GM19397 (cell line): ENCODE measurements around the gene SERPINB2.
"Not testable (repeated sequence)": the region's sequence is repeated elsewhere in the genome, so short reads cannot be mapped to it uniquely, and the experiment has no call there.

Experiments used
- ATAC-seq: cut with Tn5 transposase; IDR thresholded peaks from one replicate; pipeline ENCODE4 v1.9.1; 2021; ENCODE audit warnings: mild to moderate bottlenecking, moderate library complexity; ENCODE audit not compliant: unreplicated experiment

The SERPINB2 gene

DNA sequence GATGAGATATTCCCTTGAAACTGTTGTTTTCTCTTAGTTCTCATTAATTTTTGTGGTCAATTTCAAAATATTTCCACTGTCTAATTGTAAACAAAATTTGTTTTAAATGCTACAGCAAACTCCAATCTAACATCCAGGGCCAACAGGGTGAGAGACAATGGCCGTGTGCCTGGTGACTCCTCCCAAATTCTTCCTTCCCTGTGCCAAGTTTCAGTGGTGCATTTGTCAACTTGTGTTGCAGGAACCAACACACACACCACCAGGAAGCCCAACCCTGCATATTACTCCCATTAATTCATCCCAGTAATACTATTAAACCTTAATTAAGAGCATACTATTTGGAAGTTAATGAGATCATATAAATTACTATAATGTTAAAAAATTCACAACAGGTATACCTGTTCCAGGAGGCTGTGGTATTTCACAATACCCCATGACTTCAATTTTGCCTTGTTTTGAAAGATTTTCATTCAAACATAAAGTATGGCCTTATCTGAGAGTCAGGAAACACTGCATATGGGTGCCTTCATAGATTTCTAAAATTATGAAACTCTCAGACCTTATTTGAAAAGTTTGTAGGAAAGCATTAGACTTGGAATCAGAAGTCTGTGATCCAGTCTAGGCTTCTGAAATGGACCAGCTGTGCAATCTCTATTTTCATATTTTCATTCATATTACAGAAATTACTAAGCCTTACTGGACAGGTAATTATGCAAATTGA is 1.1 kb downstream of the SERPINB2 start:
- ATAC-seq = no peak

DNA sequence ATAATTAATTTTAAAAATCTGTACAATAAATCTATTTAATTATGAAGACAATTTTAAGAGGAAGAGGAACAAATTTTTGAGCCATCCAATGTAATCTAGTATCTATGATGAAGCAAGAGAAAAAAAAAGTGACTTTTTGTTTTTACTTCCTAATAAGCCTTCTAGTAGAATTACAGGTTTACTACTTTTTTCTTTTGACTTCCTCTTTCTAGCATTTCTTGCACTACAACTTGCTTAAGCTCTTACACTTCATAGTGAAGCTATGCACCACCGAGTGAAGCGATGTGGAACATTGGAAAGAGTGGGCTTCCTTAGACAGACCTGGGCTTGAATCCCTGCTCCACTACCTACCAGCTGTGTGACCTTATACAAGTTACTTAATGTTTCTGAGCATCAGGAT is 2.1 kb downstream of the SERPINB2 start:
- no peak for ATAC-seq

DNA sequence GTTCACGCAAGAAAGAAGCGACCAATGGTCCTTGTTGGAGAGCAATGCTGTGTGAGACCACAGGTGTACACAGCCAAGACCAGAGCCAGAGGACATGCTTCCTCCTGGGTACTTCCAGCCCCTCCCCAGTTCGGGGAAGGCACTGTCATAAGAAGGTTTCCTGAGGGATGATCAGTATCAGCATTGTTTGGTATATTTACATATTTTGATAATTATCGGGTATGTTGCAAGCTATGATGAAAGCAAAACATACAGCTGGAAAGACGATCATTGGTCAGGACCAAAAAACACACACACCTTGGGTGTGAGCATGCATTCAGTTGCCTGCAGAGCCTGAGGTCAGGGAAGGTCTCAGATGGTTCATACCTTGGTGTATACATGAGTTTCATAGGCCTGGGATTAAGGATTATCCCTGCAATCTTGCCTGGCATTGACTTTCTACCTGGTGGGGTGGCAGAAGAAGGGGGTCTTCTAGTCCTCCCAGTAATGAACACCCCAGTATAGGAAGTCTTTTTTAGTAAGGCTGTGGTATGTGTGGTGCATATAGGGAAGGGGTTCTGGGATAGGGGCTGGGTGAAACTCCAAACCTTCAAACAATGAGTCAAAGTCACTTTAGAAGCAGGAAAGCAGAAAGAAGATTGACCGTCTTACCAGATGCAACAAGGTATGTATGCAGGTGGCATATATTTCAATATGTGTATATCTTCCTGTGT is 2.9 kb downstream of the SERPINB2 start:
- no peak for ATAC-seq

DNA sequence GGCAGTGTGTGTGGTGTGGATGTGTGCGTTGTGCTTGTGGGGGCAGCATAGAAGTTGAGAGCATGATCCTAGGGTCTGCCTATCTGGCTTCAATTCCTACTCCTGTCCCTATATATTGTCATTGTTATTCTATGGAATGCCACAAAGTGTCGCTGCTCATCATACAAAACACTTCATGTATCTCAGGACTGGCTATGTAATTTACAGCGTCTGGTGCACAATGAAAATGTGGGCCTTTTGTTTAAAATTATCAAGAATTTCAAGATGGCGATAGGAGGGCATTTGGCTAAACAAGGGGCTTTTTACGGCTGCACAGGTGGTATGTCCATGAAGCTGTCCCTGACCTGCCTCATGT is 3.4 kb downstream of the SERPINB2 start:
- ATAC-seq = no peak

DNA sequence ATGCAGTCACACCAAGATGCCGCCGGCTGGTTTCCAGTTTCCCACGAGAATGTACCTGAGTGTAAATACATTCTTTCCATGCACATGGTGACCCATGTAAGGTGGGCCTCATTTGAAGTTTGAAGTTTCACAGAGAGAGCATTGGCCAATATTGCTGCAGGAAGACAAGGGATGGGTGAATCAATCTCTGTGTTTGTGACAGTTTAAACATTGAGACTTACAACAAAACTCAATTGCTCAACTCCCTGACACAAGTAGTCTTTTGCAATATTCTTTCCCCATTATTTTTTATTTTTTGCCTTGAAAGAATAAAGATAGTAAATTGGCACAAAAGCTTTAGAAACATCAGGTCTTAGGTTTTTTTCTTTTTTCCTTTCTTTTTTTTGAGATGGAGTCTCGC is 5.1 kb downstream of the SERPINB2 start:
- no peak for ATAC-seq

DNA sequence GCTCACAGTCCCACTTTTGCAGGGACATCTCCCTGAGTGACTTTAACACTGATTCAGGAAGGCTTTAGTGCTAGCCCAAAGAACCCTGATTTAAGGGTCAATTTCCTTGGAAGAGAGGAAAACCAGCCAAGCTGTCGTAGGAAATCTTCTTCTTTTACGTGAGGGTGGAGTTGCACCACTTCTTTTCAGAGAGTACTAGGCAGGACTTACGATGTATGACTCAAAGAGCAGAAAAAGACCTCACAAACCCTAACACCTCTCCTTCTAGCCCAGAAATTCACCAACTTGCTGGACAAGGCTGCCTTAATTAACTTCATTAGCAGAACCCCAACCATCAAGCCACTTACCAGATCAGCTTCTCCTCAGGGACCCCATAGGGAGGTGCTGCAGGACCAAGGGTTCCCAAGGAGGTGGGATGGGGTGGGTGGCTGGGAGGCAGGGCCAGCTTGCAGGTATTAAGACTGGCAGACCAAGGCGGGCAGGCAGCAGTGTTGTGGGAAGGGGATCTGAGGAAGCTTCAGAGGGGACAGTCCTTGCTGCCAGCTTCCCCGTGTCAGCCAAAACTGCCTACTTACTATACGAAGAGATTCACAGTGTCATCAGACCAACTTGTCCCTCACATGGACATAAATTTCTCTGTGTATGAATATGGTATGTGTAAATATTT is 6.7 kb downstream of the SERPINB2 start:
- no peak for ATAC-seq

DNA sequence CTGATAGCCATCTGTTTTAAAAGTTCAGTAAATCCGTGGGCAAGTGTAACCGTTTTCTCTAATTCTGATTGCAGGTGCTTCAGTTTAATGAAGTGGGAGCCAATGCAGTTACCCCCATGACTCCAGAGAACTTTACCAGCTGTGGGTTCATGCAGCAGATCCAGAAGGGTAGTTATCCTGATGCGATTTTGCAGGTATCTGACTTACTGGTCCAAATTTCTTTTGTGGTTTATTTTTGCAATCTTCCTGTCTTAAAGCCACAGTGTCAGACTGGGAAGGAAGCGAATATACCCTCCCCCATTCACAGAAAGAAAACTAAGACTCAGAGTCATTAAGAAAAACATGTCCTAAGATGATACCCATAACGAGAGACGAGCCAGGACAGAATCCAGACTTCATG is 7.7 kb downstream of the SERPINB2 start:
- ATAC-seq = no peak

DNA sequence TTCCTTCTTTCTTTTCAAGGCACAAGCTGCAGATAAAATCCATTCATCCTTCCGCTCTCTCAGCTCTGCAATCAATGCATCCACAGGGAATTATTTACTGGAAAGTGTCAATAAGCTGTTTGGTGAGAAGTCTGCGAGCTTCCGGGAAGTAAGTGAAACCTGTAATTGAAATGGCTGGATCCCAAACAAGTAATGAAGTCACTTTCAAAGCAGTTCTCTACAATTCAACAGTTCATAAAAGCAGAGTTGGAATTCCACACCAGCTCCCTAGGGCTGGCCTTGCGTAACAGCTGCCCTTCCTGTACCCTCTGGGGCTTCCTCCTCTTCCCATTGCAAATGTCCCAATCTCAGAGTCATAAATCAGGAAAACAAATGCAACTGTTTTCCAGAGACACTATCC is 9.6 kb downstream of the SERPINB2 start:
- ATAC-seq = no peak

DNA sequence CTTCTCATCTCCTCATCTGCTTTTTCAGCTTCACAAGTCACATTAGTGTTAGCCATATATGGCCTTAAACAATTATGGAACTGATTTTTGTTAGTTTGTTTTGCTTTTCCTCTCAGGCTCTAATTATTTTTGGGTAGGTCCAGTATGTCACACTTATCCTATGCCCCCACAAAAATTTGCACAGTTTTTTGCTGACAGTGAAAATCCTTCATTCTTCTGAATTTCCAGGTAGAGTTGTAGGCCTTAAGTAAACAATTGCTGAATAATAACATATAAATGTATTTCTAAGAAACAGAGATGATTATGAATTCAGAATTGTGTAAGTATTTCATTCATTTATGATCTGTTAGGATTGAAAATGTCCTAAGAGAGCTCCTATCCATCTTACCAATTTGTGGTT is 11.7 kb downstream of the SERPINB2 start:
- no peak for ATAC-seq

DNA sequence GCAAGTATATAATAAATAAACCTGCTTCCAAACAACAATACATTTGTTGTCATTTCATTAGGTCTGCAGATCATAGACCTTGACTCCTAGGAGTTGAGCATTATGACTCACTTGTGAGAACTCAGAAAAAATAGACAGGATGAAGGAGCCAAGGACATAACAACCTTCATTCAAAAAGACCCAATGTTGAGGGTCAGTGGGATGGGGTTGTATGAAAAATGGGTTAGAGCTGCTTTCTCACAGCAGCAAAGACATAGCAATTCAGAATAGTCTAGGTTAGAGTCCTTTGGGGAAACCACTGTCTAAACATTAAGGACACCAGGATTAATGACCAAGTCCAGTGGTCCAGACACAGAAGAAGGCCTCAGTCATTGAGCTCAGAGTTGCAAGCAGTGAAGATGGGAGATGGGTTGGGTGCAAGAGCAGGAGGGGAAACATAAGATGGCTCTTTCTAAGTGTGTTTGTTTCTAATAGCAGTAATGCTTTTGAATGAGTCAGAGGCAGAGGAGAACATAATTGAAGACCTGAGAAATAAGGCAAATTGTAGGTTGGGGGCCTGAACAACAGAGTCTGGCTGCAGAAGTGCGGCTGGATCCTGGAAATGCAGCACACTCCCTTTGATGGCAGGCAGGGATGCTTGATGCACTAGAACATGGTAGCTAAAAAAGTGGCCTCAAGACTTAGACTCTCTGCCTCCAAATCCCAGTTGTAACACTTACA is 16.5 kb downstream of the SERPINB2 start:
- ATAC-seq = no peak

DNA sequence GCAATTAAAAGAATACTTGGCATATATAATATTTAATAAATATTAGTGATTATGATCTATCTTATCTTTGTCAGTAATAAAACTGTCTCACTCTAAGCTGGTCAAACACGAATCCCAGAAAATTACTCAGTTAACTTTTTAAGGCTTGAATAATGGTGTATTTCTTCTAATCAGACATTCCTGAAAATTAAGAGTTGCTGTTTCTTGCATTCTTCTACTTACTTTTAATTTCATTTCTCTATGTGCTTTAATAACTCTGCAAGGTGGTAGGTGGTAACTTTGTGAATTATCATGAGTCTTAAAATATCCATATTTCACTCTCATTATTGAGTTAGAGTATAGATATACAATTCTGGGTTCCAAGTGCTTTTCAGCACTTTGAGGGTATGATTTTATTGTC is 17.2 kb downstream of the SERPINB2 start:
- ATAC-seq = no peak

DNA sequence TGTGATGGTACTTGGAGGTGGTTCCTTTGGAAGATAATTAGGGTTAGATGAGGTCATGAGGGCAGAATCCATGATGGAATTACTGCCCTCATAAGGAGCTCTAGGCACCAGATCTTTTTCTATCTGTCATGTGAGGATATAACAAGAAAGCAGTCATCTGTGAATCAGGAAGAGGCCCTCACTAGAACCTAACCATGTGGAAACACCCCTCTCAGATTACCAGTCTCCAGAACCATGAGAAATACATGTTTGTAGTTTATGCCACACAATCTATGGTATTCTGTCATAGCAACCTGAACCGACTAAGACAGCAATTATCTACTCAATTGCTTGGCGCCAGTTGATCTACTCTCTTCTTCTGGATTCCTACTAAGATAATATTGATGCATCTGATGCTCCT is 17.9 kb downstream of the SERPINB2 start:
- ATAC-seq = no peak

DNA sequence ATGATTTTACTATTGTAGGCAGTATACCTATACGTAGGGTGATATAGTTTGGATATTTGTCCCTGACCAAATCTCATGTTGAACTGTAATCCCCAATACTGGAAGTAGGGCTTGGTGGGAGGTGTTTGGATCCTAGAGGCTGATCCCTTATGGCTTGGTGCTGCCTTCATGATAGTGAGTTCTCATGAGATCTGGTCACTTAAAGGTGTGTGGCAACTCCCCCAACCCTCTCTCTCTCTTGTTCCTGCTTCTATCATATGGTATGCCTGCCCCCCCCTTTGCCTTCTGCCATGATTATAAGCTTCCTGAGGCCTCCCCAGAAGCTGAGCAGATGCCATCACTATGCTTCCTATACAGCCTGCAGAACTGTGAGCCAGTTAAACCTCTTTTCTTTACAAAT is 18.6 kb downstream of the SERPINB2 start:
- no peak for ATAC-seq

DNA sequence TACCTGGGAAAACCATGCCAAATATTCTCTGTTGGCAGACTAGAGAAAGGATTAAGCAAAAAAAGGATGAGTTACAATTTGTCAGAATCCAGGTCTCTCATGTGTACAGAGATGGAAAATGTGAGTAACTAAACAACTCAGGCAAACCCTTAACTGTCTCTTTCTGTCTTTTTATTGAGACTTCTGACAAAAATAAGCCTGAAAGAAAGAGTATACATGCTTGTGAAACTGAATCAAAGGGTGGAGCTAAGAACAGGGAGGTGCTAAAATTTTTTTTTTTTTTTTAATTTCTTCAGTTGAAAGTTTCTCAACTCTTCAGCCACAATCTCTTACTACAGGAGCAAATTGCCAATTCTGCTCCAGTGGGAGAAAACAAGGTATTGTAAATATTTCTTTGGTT is 20.2 kb downstream of the SERPINB2 start, which contains the start of gene SERPINB10:
Gene SERPINB10, plus strand, starts transcription at position 295 of the 400 bp plus-strand sequence. CDS start 7,553 bp downstream, outside the sequence.
- ATAC-seq = no peak

DNA sequence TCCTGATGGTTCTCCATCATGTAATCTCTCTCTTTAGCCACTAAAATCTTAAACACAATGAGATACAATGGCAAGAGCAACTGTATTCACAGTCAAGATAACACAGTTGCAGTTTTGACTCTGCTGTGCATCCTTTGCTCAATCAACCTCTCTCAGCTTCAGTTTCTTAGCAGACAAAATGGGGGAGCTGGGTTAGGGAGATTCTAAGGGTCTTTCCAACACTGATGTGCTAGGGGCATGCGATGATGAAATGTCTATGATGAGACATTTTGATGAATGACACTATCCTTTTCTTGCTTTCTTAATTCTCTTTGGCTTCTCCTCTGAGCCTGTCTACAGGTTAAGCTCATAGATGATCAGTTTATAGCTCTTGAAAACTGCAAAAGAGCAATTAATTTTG is 21.4 kb downstream of the SERPINB2 start:
- no peak for ATAC-seq

DNA sequence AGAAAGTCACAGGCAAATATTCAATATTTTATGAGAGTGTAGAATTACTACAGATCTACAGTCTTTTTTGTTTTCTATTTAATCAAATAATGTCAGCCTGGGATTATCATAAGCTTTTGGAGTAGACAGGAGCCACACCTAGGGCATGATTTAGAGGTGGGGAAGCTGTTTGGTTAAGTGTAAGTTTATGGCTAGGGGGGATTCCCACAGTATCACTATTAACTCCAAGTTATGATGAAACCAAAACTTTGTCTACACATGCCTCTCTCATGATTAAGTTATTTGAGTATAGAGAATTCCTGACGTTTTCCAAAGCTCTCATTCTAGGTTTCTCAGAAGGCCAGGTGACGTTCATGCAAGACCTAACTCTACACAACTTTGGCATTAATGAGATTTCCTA is 22.4 kb downstream of the SERPINB2 start:
- no peak for ATAC-seq

DNA sequence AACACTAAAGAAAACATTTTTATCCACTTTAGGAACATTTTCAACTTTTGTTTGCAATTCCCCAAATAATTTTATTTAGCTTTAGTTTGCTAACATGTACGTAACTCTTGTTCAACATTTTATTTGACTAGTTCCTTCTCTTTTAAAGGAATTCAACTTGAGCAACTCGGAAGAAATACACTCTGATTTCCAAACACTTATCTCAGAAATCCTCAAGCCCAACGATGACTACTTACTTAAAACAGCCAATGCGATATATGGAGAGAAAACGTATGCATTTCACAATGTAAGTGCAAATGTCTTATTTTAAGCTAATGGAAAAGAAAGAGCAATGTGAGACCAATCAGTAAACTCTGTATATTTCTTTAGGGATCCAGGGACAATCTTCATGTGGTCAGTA is 30.3 kb downstream of the SERPINB2 start:
- no peak for ATAC-seq

DNA sequence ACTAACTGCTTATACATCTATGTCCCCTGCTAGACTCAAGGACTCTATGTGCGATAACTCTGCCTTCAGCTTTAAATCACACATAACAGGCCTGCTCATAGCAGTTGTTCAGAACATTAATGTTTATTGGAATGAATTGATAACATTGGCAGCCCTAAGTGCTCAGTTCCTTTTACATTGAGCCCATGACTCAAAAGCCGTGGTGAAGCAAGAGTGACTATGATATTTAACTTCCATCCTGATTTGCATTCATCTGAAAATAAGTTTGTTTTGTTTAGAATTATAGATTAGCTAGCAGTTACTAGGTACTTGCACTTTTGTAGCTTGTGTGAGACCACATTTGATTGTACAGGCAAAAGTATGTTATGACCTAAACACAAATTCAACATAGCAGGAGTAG is 34.5 kb downstream of the SERPINB2 start:
- ATAC-seq = no peak

DNA sequence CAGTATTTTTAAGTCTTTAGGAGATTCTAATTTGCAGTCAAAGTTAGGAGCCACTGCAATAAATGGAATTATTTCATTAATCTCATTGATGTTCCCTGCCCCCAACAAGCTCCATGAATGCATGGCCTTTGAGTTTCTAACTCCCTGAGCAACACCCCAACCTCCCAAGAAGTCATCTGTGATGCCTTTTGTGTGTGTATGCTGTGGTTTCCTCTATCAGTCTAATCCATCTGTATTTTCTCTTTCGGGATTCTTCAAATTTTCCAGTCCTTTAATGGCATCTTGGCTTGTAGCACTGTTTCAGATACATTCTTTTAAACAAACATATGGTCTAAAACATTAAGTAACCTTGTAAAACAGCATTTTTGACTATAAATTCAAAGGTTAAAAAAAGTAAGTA is 37.0 kb downstream of the SERPINB2 start:
- ATAC-seq = no peak

DNA sequence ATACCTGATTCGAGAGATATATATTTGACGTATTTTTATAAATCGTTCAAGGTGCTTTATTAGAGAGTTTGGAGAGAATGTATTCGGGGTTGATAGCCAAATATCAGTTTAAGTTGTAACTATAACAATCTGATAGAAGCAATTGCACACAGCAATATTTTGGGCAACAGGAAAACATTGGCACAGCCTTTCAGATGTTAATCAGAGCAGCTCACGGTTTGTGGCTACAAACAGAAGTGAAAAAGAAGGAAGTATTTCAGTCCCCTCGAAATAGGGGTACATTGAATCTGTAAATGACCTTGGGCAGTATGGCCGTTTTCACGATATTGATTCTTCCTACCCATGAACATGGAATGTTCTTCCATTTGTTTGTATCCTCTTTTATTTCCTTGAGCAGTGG is 40.8 kb downstream of the SERPINB2 start:
- ATAC-seq = no peak

DNA sequence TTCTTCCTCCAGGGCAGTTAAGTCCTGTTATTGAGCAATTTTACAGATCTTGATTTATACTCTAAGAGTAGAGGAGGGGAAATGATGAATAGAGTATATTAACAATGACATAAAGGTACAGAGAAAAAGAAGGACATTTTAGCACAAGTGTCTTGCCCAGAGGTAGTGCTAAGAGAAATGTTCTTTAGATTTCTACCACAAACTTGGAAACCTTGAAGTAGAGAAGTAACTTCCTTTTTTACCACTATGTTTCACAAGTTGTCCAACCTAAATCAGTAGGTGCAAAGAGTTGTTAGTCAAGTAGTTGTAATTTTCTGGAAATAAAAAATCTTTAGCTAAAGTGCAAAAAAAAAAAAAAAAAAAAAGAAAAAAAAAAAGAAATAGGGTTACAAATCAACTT is 41.9 kb downstream of the SERPINB2 start:
- ATAC-seq = not testable (repeated sequence)
